Measurements from ENCODE around the gene NRTN. TPM values are rescaled to one million over a fixed set of nuclear protein-coding genes. Genes with fewer than 3 reads are reported as not detected.

NRTN gene
- total and polyA plus RNA-seq, 2 experiments from 2014 or later, result 4.0 to 5.5 TPM

DNA sequence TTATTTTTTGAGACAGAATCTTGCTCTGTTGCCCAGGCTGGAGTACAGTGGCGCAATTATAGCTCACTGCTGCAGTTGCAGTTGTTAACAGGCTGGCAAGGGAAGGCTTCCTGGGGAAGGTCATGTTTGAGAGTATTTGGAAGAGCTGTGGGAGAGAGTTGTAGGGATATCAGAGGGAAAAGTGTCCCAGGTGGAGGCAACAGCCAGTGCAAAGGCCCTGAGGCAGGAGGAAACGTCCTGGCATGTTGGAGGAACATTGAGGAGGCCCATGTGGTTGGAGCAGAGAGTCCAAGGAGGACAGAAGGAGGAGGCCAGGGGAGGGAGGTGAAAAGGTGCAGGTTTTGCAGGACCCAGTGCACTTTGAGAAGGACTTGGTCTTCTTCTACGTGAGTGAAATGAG, 11.7 kb upstream of the NRTN start:
- Mint-ChIP-seq H3K27me3 (ENCODE audit: insufficient read depth, low read depth, poor library complexity) (peaks cover 18% of the 10 kb centered on the region), H3K27ac (no peak overlapping the region), H3K9me3 (no peaks in the 10 kb centered on the region; the same call in 1 of the 3 replicates), H3K36me3 (ENCODE audit: low read depth) (peaks cover 21% of the 10 kb centered on the region), H3K4me3 (no peak overlapping the region), H3K4me1 (peaks cover 5% of the 10 kb centered on the region)
- no peak for TF ChIP-seq POLR2AphosphoS5 (IDR thresholded peaks at IDR 0.05; ENCODE audit: low read depth)
- TF ChIP-seq, protein P1, sequence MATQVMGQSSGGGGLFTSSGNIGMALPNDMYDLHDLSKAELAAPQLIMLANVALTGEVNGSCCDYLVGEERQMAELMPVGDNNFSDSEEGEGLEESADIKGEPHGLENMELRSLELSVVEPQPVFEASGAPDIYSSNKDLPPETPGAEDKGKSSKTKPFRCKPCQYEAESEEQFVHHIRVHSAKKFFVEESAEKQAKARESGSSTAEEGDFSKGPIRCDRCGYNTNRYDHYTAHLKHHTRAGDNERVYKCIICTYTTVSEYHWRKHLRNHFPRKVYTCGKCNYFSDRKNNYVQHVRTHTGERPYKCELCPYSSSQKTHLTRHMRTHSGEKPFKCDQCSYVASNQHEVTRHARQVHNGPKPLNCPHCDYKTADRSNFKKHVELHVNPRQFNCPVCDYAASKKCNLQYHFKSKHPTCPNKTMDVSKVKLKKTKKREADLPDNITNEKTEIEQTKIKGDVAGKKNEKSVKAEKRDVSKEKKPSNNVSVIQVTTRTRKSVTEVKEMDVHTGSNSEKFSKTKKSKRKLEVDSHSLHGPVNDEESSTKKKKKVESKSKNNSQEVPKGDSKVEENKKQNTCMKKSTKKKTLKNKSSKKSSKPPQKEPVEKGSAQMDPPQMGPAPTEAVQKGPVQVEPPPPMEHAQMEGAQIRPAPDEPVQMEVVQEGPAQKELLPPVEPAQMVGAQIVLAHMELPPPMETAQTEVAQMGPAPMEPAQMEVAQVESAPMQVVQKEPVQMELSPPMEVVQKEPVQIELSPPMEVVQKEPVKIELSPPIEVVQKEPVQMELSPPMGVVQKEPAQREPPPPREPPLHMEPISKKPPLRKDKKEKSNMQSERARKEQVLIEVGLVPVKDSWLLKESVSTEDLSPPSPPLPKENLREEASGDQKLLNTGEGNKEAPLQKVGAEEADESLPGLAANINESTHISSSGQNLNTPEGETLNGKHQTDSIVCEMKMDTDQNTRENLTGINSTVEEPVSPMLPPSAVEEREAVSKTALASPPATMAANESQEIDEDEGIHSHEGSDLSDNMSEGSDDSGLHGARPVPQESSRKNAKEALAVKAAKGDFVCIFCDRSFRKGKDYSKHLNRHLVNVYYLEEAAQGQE (IDR thresholded peaks at IDR 0.05; ENCODE audit: unreplicated experiment), result no peak
- no peak for TF ChIP-seq ZNF331 (CRISPR knock-in tag; IDR thresholded peaks at IDR 0.05; ENCODE audit: low read depth)
- TF ChIP-seq, protein P2, sequence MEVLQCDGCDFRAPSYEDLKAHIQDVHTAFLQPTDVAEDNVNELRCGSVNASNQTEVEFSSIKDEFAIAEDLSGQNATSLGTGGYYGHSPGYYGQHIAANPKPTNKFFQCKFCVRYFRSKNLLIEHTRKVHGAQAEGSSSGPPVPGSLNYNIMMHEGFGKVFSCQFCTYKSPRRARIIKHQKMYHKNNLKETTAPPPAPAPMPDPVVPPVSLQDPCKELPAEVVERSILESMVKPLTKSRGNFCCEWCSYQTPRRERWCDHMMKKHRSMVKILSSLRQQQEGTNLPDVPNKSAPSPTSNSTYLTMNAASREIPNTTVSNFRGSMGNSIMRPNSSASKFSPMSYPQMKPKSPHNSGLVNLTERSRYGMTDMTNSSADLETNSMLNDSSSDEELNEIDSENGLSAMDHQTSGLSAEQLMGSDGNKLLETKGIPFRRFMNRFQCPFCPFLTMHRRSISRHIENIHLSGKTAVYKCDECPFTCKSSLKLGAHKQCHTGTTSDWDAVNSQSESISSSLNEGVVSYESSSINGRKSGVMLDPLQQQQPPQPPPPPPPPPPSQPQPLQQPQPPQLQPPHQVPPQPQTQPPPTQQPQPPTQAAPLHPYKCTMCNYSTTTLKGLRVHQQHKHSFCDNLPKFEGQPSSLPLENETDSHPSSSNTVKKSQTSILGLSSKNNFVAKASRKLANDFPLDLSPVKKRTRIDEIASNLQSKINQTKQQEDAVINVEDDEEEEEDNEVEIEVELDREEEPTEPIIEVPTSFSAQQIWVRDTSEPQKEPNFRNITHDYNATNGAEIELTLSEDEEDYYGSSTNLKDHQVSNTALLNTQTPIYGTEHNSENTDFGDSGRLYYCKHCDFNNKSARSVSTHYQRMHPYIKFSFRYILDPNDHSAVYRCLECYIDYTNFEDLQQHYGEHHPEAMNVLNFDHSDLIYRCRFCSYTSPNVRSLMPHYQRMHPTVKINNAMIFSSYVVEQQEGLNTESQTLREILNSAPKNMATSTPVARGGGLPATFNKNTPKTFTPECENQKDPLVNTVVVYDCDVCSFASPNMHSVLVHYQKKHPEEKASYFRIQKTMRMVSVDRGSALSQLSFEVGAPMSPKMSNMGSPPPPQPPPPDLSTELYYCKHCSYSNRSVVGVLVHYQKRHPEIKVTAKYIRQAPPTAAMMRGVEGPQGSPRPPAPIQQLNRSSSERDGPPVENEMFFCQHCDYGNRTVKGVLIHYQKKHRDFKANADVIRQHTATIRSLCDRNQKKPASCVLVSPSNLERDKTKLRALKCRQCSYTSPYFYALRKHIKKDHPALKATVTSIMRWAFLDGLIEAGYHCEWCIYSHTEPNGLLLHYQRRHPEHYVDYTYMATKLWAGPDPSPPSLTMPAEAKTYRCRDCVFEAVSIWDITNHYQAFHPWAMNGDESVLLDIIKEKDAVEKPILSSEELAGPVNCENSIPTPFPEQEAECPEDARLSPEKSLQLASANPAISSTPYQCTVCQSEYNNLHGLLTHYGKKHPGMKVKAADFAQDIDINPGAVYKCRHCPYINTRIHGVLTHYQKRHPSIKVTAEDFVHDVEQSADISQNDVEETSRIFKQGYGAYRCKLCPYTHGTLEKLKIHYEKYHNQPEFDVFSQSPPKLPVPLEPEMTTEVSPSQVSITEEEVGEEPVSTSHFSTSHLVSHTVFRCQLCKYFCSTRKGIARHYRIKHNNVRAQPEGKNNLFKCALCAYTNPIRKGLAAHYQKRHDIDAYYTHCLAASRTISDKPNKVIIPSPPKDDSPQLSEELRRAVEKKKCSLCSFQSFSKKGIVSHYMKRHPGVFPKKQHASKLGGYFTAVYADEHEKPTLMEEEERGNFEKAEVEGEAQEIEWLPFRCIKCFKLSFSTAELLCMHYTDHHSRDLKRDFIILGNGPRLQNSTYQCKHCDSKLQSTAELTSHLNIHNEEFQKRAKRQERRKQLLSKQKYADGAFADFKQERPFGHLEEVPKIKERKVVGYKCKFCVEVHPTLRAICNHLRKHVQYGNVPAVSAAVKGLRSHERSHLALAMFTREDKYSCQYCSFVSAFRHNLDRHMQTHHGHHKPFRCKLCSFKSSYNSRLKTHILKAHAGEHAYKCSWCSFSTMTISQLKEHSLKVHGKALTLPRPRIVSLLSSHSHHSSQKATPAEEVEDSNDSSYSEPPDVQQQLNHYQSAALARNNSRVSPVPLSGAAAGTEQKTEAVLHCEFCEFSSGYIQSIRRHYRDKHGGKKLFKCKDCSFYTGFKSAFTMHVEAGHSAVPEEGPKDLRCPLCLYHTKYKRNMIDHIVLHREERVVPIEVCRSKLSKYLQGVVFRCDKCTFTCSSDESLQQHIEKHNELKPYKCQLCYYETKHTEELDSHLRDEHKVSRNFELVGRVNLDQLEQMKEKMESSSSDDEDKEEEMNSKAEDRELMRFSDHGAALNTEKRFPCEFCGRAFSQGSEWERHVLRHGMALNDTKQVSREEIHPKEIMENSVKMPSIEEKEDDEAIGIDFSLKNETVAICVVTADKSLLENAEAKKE (CRISPR knock-in tag; IDR thresholded peaks at IDR 0.05), result no peak
- TF ChIP-seq, protein P3, sequence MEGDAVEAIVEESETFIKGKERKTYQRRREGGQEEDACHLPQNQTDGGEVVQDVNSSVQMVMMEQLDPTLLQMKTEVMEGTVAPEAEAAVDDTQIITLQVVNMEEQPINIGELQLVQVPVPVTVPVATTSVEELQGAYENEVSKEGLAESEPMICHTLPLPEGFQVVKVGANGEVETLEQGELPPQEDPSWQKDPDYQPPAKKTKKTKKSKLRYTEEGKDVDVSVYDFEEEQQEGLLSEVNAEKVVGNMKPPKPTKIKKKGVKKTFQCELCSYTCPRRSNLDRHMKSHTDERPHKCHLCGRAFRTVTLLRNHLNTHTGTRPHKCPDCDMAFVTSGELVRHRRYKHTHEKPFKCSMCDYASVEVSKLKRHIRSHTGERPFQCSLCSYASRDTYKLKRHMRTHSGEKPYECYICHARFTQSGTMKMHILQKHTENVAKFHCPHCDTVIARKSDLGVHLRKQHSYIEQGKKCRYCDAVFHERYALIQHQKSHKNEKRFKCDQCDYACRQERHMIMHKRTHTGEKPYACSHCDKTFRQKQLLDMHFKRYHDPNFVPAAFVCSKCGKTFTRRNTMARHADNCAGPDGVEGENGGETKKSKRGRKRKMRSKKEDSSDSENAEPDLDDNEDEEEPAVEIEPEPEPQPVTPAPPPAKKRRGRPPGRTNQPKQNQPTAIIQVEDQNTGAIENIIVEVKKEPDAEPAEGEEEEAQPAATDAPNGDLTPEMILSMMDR (conservative IDR thresholded peaks at IDR 0.05; ENCODE audit: low read depth in 2 of 2), result no peak
- TF ChIP-seq JUNB (IDR thresholded peaks at IDR 0.05; ENCODE audit: unreplicated experiment), result no peak
- TF ChIP-seq EZH2phosphoT487 (IDR thresholded peaks at IDR 0.05; ENCODE audit: unreplicated experiment), result no peak
- no peak for TF ChIP-seq ZNF114 (CRISPR knock-in tag; IDR thresholded peaks at IDR 0.05)
- no peak for TF ChIP-seq CREB1 (CRISPR knock-in tag; IDR thresholded peaks at IDR 0.05; ENCODE audit: low read depth)
- no peak for TF ChIP-seq EZH2 (IDR thresholded peaks at IDR 0.05; ENCODE audit: low read depth, unreplicated experiment)
- TF ChIP-seq NANOG (IDR thresholded peaks at IDR 0.05; ENCODE audit: borderline replicate concordance), result no peak
- no peak overlapping the region for H2AFZ ChIP-seq
- H3K4me1 ChIP-seq (ENCODE audit: insufficient read depth), result no peaks in the 10 kb centered on the region
- H3K36me3 ChIP-seq (ENCODE audit: insufficient read depth), result peaks cover 5% of the 10 kb centered on the region; the same call in 1 of the 2 replicates
- H3K27ac ChIP-seq (ENCODE audit: low read depth), result no peak overlapping the region
- H3K4me3 ChIP-seq, result no peak overlapping the region
- no peaks in the 10 kb centered on the region; the same call in 1 of the 2 replicates for H4K20me1 ChIP-seq (replicated peaks; ENCODE audit: insufficient read depth)
- H3K79me2 ChIP-seq (replicated peaks; ENCODE audit: insufficient read depth), result no peaks in the 10 kb centered on the region
- no peaks in the 10 kb centered on the region for H3K27me3 ChIP-seq (ENCODE audit: insufficient read depth)
- no peak for ATAC-seq
- no peak overlapping the region for H3K4me2 ChIP-seq
- no peak for DNase-seq (ENCODE audit: low spot score)
- no peaks in the 10 kb centered on the region for H3F3A ChIP-seq (replicated peaks; ENCODE audit: low read depth)
- no peaks in the 10 kb centered on the region for H3K9me2 ChIP-seq (ENCODE audit: insufficient read depth)
